ENCODE results near the gene EXOSC3. TPM values are rescaled to one million over a fixed set of nuclear protein-coding genes. Genes with fewer than 3 reads are reported as not detected.

EXOSC3 gene
- total and polyA plus RNA-seq, 9 of the 15 experiments (the other 6 are each of a cell fraction or from before 2014, with no cell fraction given) = 18.5 to 266 (median 114) TPM

DNA sequence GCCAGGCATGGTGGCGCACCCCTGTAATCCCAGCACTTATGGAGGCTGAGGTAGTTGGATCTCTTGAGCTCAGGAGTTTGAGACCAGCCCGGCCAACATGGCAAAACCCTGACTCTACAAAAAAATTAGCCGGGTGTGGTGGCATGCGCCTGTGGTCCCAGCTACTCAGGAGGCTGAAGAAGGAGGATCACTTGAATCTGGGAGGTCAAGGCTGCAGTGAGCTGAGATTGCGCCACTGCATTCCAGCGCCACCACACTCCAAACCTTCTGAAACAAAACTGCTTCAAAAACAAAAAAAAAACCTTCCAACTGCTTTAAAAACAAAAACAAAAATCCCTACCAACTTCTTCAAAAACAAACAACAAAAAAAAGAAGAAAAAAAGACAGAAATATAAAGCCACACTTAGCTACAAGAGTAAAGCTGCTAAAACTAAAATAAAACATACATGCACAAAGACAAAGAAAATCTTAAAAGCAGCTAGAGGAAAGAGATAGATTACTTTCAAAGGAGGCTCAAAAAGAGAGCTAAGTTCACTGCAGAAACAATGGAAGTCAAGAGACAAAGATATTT, 27.1 kb upstream of the EXOSC3 start (continued):
- TF ChIP-seq ZNF507 (tag; conservative IDR thresholded peaks at IDR 0.05) = no peak
- TF ChIP-seq CEBPG (CRISPR knock-in tag; IDR thresholded peaks at IDR 0.05) = no peak
- no peak for TF ChIP-seq CEBPG (tag; conservative IDR thresholded peaks at IDR 0.05 in 1 of 2, IDR thresholded peaks at IDR 0.05 in 1 of 2)
- no peak for TF ChIP-seq ZFP36 (IDR thresholded peaks at IDR 0.05; ENCODE audit: low read depth, low read length, partially characterized antibody)
- peak; percentile 57; the same call in 1 of the 2 replicates for TF ChIP-seq NBN (IDR thresholded peaks at IDR 0.05; ENCODE audit: low read depth)
- TF ChIP-seq, protein P1, sequence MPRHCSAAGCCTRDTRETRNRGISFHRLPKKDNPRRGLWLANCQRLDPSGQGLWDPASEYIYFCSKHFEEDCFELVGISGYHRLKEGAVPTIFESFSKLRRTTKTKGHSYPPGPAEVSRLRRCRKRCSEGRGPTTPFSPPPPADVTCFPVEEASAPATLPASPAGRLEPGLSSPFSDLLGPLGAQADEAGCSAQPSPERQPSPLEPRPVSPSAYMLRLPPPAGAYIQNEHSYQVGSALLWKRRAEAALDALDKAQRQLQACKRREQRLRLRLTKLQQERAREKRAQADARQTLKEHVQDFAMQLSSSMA (CRISPR knock-in tag; IDR thresholded peaks at IDR 0.05) = no peak
- no peak for TF ChIP-seq RBM34 (IDR thresholded peaks at IDR 0.05; ENCODE audit: borderline replicate concordance, insufficient read depth, low read length)
- TF ChIP-seq, protein P2, sequence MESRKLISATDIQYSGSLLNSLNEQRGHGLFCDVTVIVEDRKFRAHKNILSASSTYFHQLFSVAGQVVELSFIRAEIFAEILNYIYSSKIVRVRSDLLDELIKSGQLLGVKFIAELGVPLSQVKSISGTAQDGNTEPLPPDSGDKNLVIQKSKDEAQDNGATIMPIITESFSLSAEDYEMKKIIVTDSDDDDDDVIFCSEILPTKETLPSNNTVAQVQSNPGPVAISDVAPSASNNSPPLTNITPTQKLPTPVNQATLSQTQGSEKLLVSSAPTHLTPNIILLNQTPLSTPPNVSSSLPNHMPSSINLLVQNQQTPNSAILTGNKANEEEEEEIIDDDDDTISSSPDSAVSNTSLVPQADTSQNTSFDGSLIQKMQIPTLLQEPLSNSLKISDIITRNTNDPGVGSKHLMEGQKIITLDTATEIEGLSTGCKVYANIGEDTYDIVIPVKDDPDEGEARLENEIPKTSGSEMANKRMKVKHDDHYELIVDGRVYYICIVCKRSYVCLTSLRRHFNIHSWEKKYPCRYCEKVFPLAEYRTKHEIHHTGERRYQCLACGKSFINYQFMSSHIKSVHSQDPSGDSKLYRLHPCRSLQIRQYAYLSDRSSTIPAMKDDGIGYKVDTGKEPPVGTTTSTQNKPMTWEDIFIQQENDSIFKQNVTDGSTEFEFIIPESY (CRISPR knock-in tag; IDR thresholded peaks at IDR 0.05) = 0 out of 2 replicates have a peak, but pooled peaks have one; percentile 45
- TF ChIP-seq KLF13 (tag; IDR thresholded peaks at IDR 0.05; ENCODE audit: borderline replicate concordance, low read depth) = no peak
- TF ChIP-seq, protein P3, sequence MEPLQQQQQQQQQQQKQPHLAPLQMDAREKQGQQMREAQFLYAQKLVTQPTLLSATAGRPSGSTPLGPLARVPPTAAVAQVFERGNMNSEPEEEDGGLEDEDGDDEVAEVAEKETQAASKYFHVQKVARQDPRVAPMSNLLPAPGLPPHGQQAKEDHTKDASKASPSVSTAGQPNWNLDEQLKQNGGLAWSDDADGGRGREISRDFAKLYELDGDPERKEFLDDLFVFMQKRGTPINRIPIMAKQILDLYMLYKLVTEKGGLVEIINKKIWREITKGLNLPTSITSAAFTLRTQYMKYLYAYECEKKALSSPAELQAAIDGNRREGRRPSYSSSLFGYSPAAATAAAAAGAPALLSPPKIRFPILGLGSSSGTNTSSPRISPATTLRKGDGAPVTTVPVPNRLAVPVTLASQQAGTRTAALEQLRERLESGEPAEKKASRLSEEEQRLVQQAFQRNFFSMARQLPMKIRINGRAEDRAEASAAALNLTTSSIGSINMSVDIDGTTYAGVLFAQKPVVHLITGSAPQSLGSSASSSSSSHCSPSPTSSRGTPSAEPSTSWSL (CRISPR knock-in tag; IDR thresholded peaks at IDR 0.05; ENCODE audit: borderline replicate concordance) = no peak
- TF ChIP-seq, protein P4, sequence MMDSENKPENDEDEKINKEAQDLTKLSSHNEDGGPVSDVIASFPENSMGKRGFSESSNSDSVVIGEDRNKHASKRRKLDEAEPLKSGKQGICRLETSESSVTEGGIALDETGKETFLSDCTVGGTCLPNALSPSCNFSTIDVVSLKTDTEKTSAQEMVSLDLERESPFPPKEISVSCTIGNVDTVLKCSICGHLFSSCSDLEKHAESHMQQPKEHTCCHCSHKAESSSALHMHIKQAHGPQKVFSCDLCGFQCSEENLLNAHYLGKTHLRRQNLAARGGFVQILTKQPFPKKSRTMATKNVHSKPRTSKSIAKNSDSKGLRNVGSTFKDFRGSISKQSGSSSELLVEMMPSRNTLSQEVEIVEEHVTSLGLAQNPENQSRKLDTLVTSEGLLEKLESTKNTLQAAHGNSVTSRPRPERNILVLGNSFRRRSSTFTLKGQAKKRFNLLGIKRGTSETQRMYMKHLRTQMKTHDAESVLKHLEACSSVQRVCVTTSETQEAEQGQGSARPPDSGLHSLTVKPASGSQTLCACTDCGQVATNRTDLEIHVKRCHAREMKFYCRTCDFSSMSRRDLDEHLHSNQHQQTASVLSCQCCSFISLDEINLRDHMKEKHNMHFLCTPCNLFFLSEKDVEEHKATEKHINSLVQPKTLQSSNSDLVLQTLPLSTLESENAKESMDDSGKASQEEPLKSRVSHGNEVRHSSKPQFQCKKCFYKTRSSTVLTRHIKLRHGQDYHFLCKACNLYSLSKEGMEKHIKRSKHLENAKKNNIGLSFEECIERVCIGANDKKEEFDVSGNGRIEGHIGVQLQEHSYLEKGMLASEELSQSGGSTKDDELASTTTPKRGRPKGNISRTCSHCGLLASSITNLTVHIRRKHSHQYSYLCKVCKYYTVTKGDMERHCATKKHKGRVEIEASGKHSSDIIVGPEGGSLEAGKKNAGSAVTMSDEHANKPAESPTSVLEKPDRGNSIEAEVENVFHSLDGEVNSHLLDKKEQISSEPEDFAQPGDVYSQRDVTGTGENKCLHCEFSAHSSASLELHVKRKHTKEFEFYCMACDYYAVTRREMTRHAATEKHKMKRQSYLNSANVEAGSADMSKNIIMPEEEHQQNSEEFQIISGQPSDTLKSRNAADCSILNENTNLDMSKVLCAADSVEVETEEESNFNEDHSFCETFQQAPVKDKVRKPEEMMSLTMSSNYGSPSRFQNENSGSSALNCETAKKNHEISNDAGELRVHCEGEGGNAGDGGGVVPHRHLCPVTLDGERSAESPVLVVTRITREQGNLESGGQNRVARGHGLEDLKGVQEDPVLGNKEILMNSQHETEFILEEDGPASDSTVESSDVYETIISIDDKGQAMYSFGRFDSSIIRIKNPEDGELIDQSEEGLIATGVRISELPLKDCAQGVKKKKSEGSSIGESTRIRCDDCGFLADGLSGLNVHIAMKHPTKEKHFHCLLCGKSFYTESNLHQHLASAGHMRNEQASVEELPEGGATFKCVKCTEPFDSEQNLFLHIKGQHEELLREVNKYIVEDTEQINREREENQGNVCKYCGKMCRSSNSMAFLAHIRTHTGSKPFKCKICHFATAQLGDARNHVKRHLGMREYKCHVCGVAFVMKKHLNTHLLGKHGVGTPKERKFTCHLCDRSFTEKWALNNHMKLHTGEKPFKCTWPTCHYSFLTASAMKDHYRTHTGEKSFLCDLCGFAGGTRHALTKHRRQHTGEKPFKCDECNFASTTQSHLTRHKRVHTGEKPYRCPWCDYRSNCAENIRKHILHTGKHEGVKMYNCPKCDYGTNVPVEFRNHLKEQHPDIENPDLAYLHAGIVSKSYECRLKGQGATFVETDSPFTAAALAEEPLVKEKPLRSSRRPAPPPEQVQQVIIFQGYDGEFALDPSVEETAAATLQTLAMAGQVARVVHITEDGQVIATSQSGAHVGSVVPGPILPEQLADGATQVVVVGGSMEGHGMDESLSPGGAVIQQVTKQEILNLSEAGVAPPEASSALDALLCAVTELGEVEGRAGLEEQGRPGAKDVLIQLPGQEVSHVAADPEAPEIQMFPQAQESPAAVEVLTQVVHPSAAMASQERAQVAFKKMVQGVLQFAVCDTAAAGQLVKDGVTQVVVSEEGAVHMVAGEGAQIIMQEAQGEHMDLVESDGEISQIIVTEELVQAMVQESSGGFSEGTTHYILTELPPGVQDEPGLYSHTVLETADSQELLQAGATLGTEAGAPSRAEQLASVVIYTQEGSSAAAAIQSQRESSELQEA (IDR thresholded peaks at IDR 0.05; ENCODE audit: low read depth) = peak; percentile 44; the same call in 1 of the 2 replicates
- no peak for TF ChIP-seq BRF1 (IDR thresholded peaks at IDR 0.05; ENCODE audit: borderline replicate concordance, extremely low read depth, insufficient read length)
- no peak for TF ChIP-seq ZNF707 (CRISPR knock-in tag; conservative IDR thresholded peaks at IDR 0.05)

All from K562 (cell line).